GM18868 (cell line): Measurements from ENCODE around the gene A3GALT2.

Source experiments
- ATAC-seq: cut with Tn5 transposase; IDR thresholded peaks from one replicate; pipeline ENCODE4 v1.9.1; 2021; ENCODE audit warnings: mild to moderate bottlenecking, moderate library complexity; ENCODE audit not compliant: unreplicated experiment

The A3GALT2 gene

GRCh38 chr1:33320619-33321165, at the start of gene A3GALT2:
TSS of gene A3GALT2 (minus strand) at chr1:33321098. CDS start at chr1:33321098, 0 bp downstream.
- ATAC-seq: no peak

GRCh38 chr1:33370301-33370700, 49.4 kb upstream of the A3GALT2 start:
- ATAC-seq: no peak

- no peak for ATAC-seq
Observed at GRCh38 chr1:33369764-33370163, 48.9 kb upstream of the A3GALT2 start.

GRCh38 chr1:33369081-33369480, 48.2 kb upstream of the A3GALT2 start:
- no peak for ATAC-seq

GRCh38 chr1:33368431-33368830, 47.5 kb upstream of the A3GALT2 start:
- no peak for ATAC-seq

- ATAC-seq: no peak
Observed at GRCh38 chr1:33367485-33368405, 46.8 kb upstream of the A3GALT2 start.

- no peak for ATAC-seq
Observed at GRCh38 chr1:33366762-33367484, 46.0 kb upstream of the A3GALT2 start.

GRCh38 chr1:33365560-33365997, 44.7 kb upstream of the A3GALT2 start:
- no peak for ATAC-seq

- no peak for ATAC-seq
Observed at GRCh38 chr1:33364565-33364918, 43.6 kb upstream of the A3GALT2 start.

GRCh38 chr1:33363470-33363861, 42.6 kb upstream of the A3GALT2 start:
- ATAC-seq: no peak

GRCh38 chr1:33363021-33363420, 42.1 kb upstream of the A3GALT2 start:
- ATAC-seq: no peak

- ATAC-seq: no peak
Observed at GRCh38 chr1:33361532-33362235, 40.8 kb upstream of the A3GALT2 start.

GRCh38 chr1:33360367-33360766, 39.5 kb upstream of the A3GALT2 start:
- no peak for ATAC-seq

- no peak for ATAC-seq
Observed at GRCh38 chr1:33359931-33360330, 39.0 kb upstream of the A3GALT2 start.

GRCh38 chr1:33358795-33359503, 38.1 kb upstream of the A3GALT2 start:
- ATAC-seq: no peak

- no peak for ATAC-seq
Observed at GRCh38 chr1:33358114-33358794, 37.4 kb upstream of the A3GALT2 start.

- no peak for ATAC-seq
Observed at GRCh38 chr1:33357099-33357498, 36.2 kb upstream of the A3GALT2 start.

- no peak for ATAC-seq
Observed at GRCh38 chr1:33354707-33355316, 33.9 kb upstream of the A3GALT2 start.

- no peak for ATAC-seq
Observed at GRCh38 chr1:33353531-33353930, 32.6 kb upstream of the A3GALT2 start.

GRCh38 chr1:33351281-33351660, 30.4 kb upstream of the A3GALT2 start:
- no peak for ATAC-seq
